HEK293 (cell line): ENCODE measurements around the gene C1orf216.

Source experiments
- BCL6B ChIP-seq: fragments of 450-650 bp; formaldehyde crosslinking; IDR thresholded peaks from 2 replicates; pipeline ENCODE4 v1.5.1; 2017; ENCODE audit warnings: missing biosample characterization, missing genetic modification characterization
- GFI1B ChIP-seq: fragments of 450-650 bp; formaldehyde crosslinking; IDR thresholded peaks from 2 replicates; pipeline ENCODE4 v1.5.1; 2016; ENCODE audit warnings: missing biosample characterization, missing genetic modification characterization
- GLIS2 ChIP-seq: fragments of 450-650 bp; formaldehyde crosslinking; IDR thresholded peaks from 2 replicates; pipeline ENCODE4 v1.5.1; 2016; ENCODE audit warnings: missing biosample characterization, missing genetic modification characterization
- HOXD13 ChIP-seq: sonication (generic); formaldehyde crosslinking; IDR thresholded peaks from 2 replicates; pipeline ENCODE4 v1.8.0; 2022; ENCODE audit warnings: missing genetic modification reagents, borderline replicate concordance
- OVOL3 ChIP-seq: fragments of 450-650 bp; formaldehyde crosslinking; IDR thresholded peaks from 2 replicates; pipeline ENCODE4 v1.5.1; 2016; ENCODE audit warnings: missing biosample characterization, missing genetic modification characterization
- PATZ1 ChIP-seq: fragments of 450-650 bp; formaldehyde crosslinking; IDR thresholded peaks from 2 replicates; pipeline ENCODE4 v1.5.1; 2016; ENCODE audit warnings: missing biosample characterization, missing genetic modification characterization
- REST ChIP-seq: fragments of 450-650 bp; formaldehyde crosslinking; IDR thresholded peaks from 2 replicates; pipeline ENCODE4 v1.5.1; 2016; ENCODE audit warnings: missing biosample characterization, missing genetic modification characterization
- SALL2 ChIP-seq: fragments of 450-650 bp; formaldehyde crosslinking; IDR thresholded peaks from 2 replicates; pipeline ENCODE4 v1.5.0; 2017; ENCODE audit warnings: missing biosample characterization, mild to moderate bottlenecking, missing genetic modification characterization, borderline replicate concordance
- SP3 ChIP-seq: fragments of 450-650 bp; formaldehyde crosslinking; IDR thresholded peaks from 2 replicates; pipeline ENCODE4 v1.5.1; 2016; ENCODE audit warnings: missing biosample characterization, missing genetic modification characterization
- TCF7L2 ChIP-seq: IDR thresholded peaks from 2 replicates; pipeline ENCODE4 v1.6.1; 2011; ENCODE audit warnings: low read depth, mild to moderate bottlenecking, inconsistent platforms, low read length, moderate library complexity, borderline replicate concordance
- YY2 ChIP-seq: fragments of 450-650 bp; formaldehyde crosslinking; IDR thresholded peaks from 2 replicates; pipeline ENCODE4 v1.5.1; 2016; ENCODE audit warnings: missing biosample characterization, missing genetic modification characterization
- ZBTB44 ChIP-seq: fragments of 450-650 bp; IDR thresholded peaks from 2 replicates; pipeline ENCODE4 v1.5.1; 2018; ENCODE audit warnings: missing biosample characterization, mild to moderate bottlenecking, missing genetic modification characterization
- ZBTB8A ChIP-seq: fragments of 450-650 bp; formaldehyde crosslinking; IDR thresholded peaks from 2 replicates; pipeline ENCODE4 v1.5.1; 2016; ENCODE audit warnings: missing biosample characterization, missing genetic modification characterization
- ZIC2 ChIP-seq: fragments of 450-650 bp; formaldehyde crosslinking; IDR thresholded peaks from 2 replicates; pipeline ENCODE4 v1.5.1; 2016; ENCODE audit warnings: missing biosample characterization, missing genetic modification characterization
- ZNF169 ChIP-seq: fragments of 450-650 bp; formaldehyde crosslinking; IDR thresholded peaks from 2 replicates; pipeline ENCODE4 v1.5.1; 2016; ENCODE audit warnings: missing biosample characterization, missing genetic modification characterization
- ZNF274 ChIP-seq, 2 experiments: fragments of 200-500 bp in 1 of 2; fragments of 450-650 bp in 1 of 2; sonication (Bioruptor generic) in 1 of 2; formaldehyde crosslinking in 1 of 2; IDR thresholded peaks; 2 replicates each; pipeline versions ENCODE4 v1.5.1 to v1.6.1; 2014 to 2016; ENCODE audit warnings: borderline replicate concordance in 1 of 2, inconsistent platforms in 1 of 2, low read length in 1 of 2, missing biosample characterization in 1 of 2, missing genetic modification characterization in 1 of 2
- ZNF302 ChIP-seq: fragments of 450-650 bp; formaldehyde crosslinking; IDR thresholded peaks from 2 replicates; pipeline ENCODE4 v1.5.1; 2016; ENCODE audit warnings: missing biosample characterization, missing genetic modification characterization, low read depth
- ZNF366 ChIP-seq: fragments of 450-650 bp; formaldehyde crosslinking; conservative IDR thresholded peaks from 2 replicates; pipeline ENCODE4 v1.5.1; 2016; ENCODE audit warnings: missing biosample characterization, missing genetic modification characterization
- ZNF510 ChIP-seq: fragments of 450-650 bp; formaldehyde crosslinking; IDR thresholded peaks from 2 replicates; pipeline ENCODE4 v1.5.1; 2018; ENCODE audit warnings: mild to moderate bottlenecking, missing genetic modification characterization, missing biosample characterization; ENCODE audit not compliant: insufficient replicate concordance
- ZNF513 ChIP-seq: fragments of 450-650 bp; IDR thresholded peaks from 2 replicates; pipeline ENCODE4 v1.5.1; 2018; ENCODE audit warnings: missing biosample characterization, missing genetic modification characterization
- ZNF548 ChIP-seq: fragments of 450-650 bp; formaldehyde crosslinking; IDR thresholded peaks from 2 replicates; pipeline ENCODE4 v1.5.1; 2016; ENCODE audit warnings: missing biosample characterization, missing genetic modification characterization
- ZNF585B ChIP-seq: fragments of 450-650 bp; formaldehyde crosslinking; IDR thresholded peaks from 2 replicates; pipeline ENCODE4 v1.5.1; 2016; ENCODE audit warnings: missing biosample characterization, missing genetic modification characterization
- ZNF600 ChIP-seq: fragments of 450-650 bp; formaldehyde crosslinking; IDR thresholded peaks from 2 replicates; pipeline ENCODE4 v1.5.1; 2016; ENCODE audit warnings: missing biosample characterization, missing genetic modification characterization
- ZNF704 ChIP-seq: fragments of 450-650 bp; formaldehyde crosslinking; IDR thresholded peaks from 2 replicates; pipeline ENCODE4 v1.5.1; 2016; ENCODE audit warnings: missing biosample characterization, missing genetic modification characterization
- ZNF747 ChIP-seq: fragments of 450-650 bp; formaldehyde crosslinking; IDR thresholded peaks from 2 replicates; pipeline ENCODE4 v1.5.1; 2016; ENCODE audit warnings: missing biosample characterization, missing genetic modification characterization
- ZNF76 ChIP-seq: fragments of 450-650 bp; formaldehyde crosslinking; IDR thresholded peaks from 2 replicates; pipeline ENCODE4; 2016; ENCODE audit warnings: low read depth, missing biosample characterization, missing genetic modification characterization, borderline replicate concordance
- ZNF785 ChIP-seq: fragments of 450-650 bp; formaldehyde crosslinking; IDR thresholded peaks from 2 replicates; pipeline ENCODE4 v1.5.1; 2016; ENCODE audit warnings: missing biosample characterization, missing genetic modification characterization
- ZXDB ChIP-seq: fragments of 450-650 bp; formaldehyde crosslinking; IDR thresholded peaks from 2 replicates; pipeline ENCODE4 v1.5.1; 2016; ENCODE audit warnings: missing biosample characterization, missing genetic modification characterization

Gene C1orf216

GRCh38 chr1:35675773-35676172, 42.9 kb downstream of the C1orf216 start (continued):
- TF ChIP-seq ZNF366 (tag by site-specific recombination) (peak; percentile 95), PATZ1 (tag by site-specific recombination) (peak; percentile 23; the same call in 1 of the 2 replicates), ZNF169 (tag by site-specific recombination) (no peak), GFI1B (no peak), REST (tag by site-specific recombination) (no peak), YY2 (tag by site-specific recombination) (no peak), OVOL3 (tag by site-specific recombination) (no peak), ZNF510 (tag by site-specific recombination) (no peak), TCF7L2 (no peak), BCL6B (tag by site-specific recombination) (0 out of 2 replicates have a peak, but pooled peaks have one; percentile 16), ZNF76 (tag by site-specific recombination) (no peak), ZNF513 (no peak), ZBTB44 (tag by site-specific recombination) (no peak), ZNF585B (tag by site-specific recombination) (no peak), ZBTB8A (no peak), ZNF747 (tag by site-specific recombination) (no peak), ZNF302 (tag by site-specific recombination) (no peak), ZNF600 (tag by site-specific recombination) (peak; percentile 45; the same call in 1 of the 2 replicates), ZIC2 (peak; percentile 58), SALL2 (tag by site-specific recombination) (peak; percentile 55; the same call in 1 of the 2 replicates), SP3 (tag by site-specific recombination) (no peak), ZNF704 (tag by site-specific recombination) (no peak), ZNF274 (IDR thresholded peaks at IDR 0.05; ENCODE audit: low read length) (no peak), ZNF274 (tag by site-specific recombination; IDR thresholded peaks at IDR 0.05; ENCODE audit: borderline replicate concordance) (no peak), ZNF548 (tag by site-specific recombination) (no peak), ZXDB (tag by site-specific recombination) (no peak), ZNF785 (tag by site-specific recombination) (no peak), HOXD13 (CRISPR knock-in tag) (no peak), GLIS2 (tag by site-specific recombination) (no peak)
